Thoracic aorta (tissue), 2 donors: Measurements from ENCODE around the gene TYW1B. TPM values are rescaled to one million over a fixed set of nuclear protein-coding genes. Genes with fewer than 3 reads are reported as not detected.
"Not testable (repeated sequence)": the region's sequence is repeated elsewhere in the genome, so short reads cannot be mapped to it uniquely, and the experiment has no call there.

Source experiments
- ATAC-seq: fragments of 150-250 bp; one replicate; pipeline ENCODE4 v1.8.0; 2017; ENCODE audit warnings: low read depth; ENCODE audit not compliant: insufficient number of reproducible peaks, low FRiP score
- DNase-seq: peaks from one replicate; pipeline ENCODE4 v3.0.0-alpha.2; 2020; ENCODE audit warnings: low spot score
- H3K27ac ChIP-seq, 2 donors: fragments of 200-600 bp; sonication (generic); 1 replicate in 1 of 2; 2 replicates in 1 of 2; pipeline ENCODE4 v1.5.1; 2016; ENCODE audit warnings: mild to moderate bottlenecking in 2 of 2, moderate library complexity in 2 of 2
- H3K27me3 ChIP-seq: fragments of 200-600 bp; sonication (generic); replicated peaks from 2 replicates; pipeline ENCODE4 v1.6.0; 2016; ENCODE audit warnings: mild to moderate bottlenecking; ENCODE audit not compliant: insufficient read depth
- H3K36me3 ChIP-seq: fragments of 200-600 bp; sonication (generic); one replicate; pipeline ENCODE4 v1.5.1; 2016
- H3K4me1 ChIP-seq, 2 donors: fragments of 200-600 bp; sonication (generic); 1 replicate in 1 of 2; 2 replicates in 1 of 2; pipeline versions ENCODE4 v1.5.1 to v1.6.0; 2016; ENCODE audit warnings: low read depth in 2 of 2, mild to moderate bottlenecking in 1 of 2; ENCODE audit not compliant: control insufficient read depth in 1 of 2
- H3K4me3 ChIP-seq: fragments of 200-600 bp; sonication (generic); 2 replicates; pipeline ENCODE4 v1.5.1; 2016; ENCODE audit warnings: mild to moderate bottlenecking
- H3K9me3 ChIP-seq: fragments of 200-600 bp; sonication (generic); 2 replicates; pipeline ENCODE4 v1.5.1; 2016
- CTCF ChIP-seq: fragments of 200-600 bp; sonication (generic); IDR thresholded peaks from one replicate; pipeline ENCODE4 v1.5.1; 2019; ENCODE audit warnings: antibody characterized with exemption
- total RNA-seq, 2 donors: library from RNA; depleted of rRNA; stranded (reverse); fragments of >200 nt; gene quantifications; one replicate each; pipeline versions ENCODE4 v1.1.0 to v1.2.3, GENCODE V29; 2016

Gene TYW1B
- total RNA-seq, 2 donors from 2014 or later = 1.1 to 6.8 TPM

- Histone ChIP-seq H3K4me1 (no peaks in the 10 kb centered on the region), H3K27ac (no peak overlapping the region), H3K9me3 (no peaks in the 10 kb centered on the region), H3K27me3 (no peaks in the 10 kb centered on the region), H3K4me3 (no peak overlapping the region), H3K36me3 (no peaks in the 10 kb centered on the region)
- DNase-seq = no peak
- ATAC-seq = no peak
- TF ChIP-seq CTCF = no peak
Observed at GRCh38 chr7:72622532-72622931, 205.5 kb downstream of the TYW1B start.

- H3K4me3 ChIP-seq, DNase-seq, H3K4me1 ChIP-seq, ATAC-seq, H3K36me3 ChIP-seq, H3K27ac ChIP-seq, H3K9me3 ChIP-seq, H3K27me3 ChIP-seq: not testable (repeated sequence)
Observed at GRCh38 chr7:72621761-72622187, 206.2 kb downstream of the TYW1B start.

GRCh38 chr7:72620923-72621322 is 207.1 kb downstream of the TYW1B start:
- H3K4me1 ChIP-seq, H3K27ac ChIP-seq, DNase-seq, ATAC-seq, H3K9me3 ChIP-seq, H3K36me3 ChIP-seq, H3K27me3 ChIP-seq, H3K4me3 ChIP-seq: not testable (repeated sequence)

GRCh38 chr7:72618435-72619180 is 209.4 kb downstream of the TYW1B start:
- not testable (repeated sequence) for H3K4me1 ChIP-seq, H3K36me3 ChIP-seq, H3K27me3 ChIP-seq, H3K27ac ChIP-seq, ATAC-seq, H3K4me3 ChIP-seq, DNase-seq, H3K9me3 ChIP-seq

DNA sequence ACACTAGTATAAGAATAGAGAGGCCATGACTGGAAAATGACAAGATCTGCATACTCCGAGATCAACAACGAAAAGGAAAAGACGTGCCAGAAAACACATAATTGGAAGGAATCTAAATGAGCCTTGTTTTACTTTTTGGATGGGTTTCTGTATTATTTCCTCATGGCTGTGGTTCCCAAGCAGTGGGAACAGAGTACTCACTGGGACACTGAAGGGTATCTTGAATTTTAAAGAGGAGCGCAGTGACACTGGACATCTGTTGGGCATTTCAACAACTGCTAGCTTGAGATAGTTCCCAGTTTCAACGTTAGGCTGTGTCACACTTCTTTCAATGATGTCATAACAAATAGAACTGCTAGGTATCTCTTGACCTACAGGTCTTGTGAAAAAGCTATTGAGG is 218.2 kb downstream of the TYW1B start:
- H3K9me3 ChIP-seq, H3K4me3 ChIP-seq: not testable (repeated sequence)

GRCh38 chr7:72607988-72608387 is 220.0 kb downstream of the TYW1B start:
- not testable (repeated sequence) for DNase-seq, ATAC-seq, H3K27me3 ChIP-seq, H3K36me3 ChIP-seq, H3K27ac ChIP-seq, H3K4me3 ChIP-seq, H3K9me3 ChIP-seq, H3K4me1 ChIP-seq

More for the DNA sequence above, 218.2 kb downstream of the TYW1B start:
- not testable (repeated sequence) for H3K36me3 ChIP-seq, H3K27ac ChIP-seq, H3K27me3 ChIP-seq, H3K4me1 ChIP-seq, DNase-seq, ATAC-seq

GRCh38 chr7:72605863-72606431 is 222.1 kb downstream of the TYW1B start:
- H3K36me3 ChIP-seq, H3K27ac ChIP-seq, H3K27me3 ChIP-seq, ATAC-seq, H3K4me3 ChIP-seq, H3K9me3 ChIP-seq, DNase-seq, H3K4me1 ChIP-seq: not testable (repeated sequence)

- not testable (repeated sequence) for H3K36me3 ChIP-seq, H3K4me1 ChIP-seq, DNase-seq, H3K27me3 ChIP-seq, H3K27ac ChIP-seq, H3K4me3 ChIP-seq, ATAC-seq, H3K9me3 ChIP-seq
Observed at GRCh38 chr7:72604771-72605611, 223.0 kb downstream of the TYW1B start.

DNA sequence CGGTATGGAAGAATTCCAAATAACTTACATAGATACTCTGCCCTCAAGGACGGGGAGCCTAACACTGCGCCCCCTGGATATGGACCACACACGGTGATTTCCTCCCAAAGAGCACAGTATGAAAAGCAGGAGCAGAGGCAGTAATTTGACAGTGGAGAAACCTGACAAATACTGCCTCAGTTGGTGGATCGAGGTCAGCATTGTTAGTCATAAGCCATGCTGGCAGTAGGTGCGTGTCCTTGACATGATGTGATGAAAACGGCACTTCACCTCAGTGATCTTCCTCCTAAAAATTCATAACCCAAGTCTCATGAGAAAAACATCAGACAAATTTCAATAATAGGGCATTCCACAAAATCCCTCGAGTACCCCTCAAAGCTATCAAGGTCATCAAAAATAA is 224.5 kb downstream of the TYW1B start:
- not testable (repeated sequence) for ATAC-seq, DNase-seq, H3K27ac ChIP-seq, H3K4me1 ChIP-seq, H3K36me3 ChIP-seq, H3K27me3 ChIP-seq, H3K9me3 ChIP-seq, H3K4me3 ChIP-seq
